Trophoblast cell (in vitro differentiated cells and primary cell): ENCODE results near the gene PNLIPRP1.

Experiments
- DNase-seq, 2 donors: peaks; one replicate each; pipeline ENCODE4 v3.0.0-alpha.2; 2016
- H2AFZ ChIP-seq: 2 replicates; pipeline ENCODE4 v1.6.1; 2013; ENCODE audit warnings: low read length, moderate library complexity, mild to moderate bottlenecking; ENCODE audit not compliant: insufficient read depth, poor library complexity
- H2AK5ac ChIP-seq: 2 replicates; pipeline ENCODE4 v1.6.1; 2013; ENCODE audit warnings: mild to moderate bottlenecking, low read length
- H2BK120ac ChIP-seq: 2 replicates; pipeline ENCODE4 v1.6.1; 2013; ENCODE audit warnings: low read length, mild to moderate bottlenecking, moderate library complexity; ENCODE audit not compliant: insufficient read depth, poor library complexity
- H2BK12ac ChIP-seq: 2 replicates; pipeline ENCODE4 v1.6.1; 2013; ENCODE audit warnings: mild to moderate bottlenecking, low read length, moderate library complexity
- H2BK5ac ChIP-seq: 2 replicates; pipeline ENCODE4 v1.6.1; 2013; ENCODE audit warnings: low read length, low read depth, moderate library complexity, mild to moderate bottlenecking; ENCODE audit not compliant: poor library complexity
- H3K14ac ChIP-seq: 2 replicates; pipeline ENCODE4 v1.6.1; 2013; ENCODE audit warnings: mild to moderate bottlenecking, low read length
- H3K18ac ChIP-seq: 2 replicates; pipeline ENCODE4 v1.6.1; 2013; ENCODE audit warnings: mild to moderate bottlenecking, low read length
- H3K23ac ChIP-seq: 2 replicates; pipeline ENCODE4 v1.6.1; 2013; ENCODE audit warnings: low read length
- H3K27ac ChIP-seq: 2 replicates; pipeline ENCODE4 v1.5.1; 2013; ENCODE audit warnings: low read depth, mild to moderate bottlenecking, inconsistent platforms, low read length, moderate library complexity
- H3K27me3 ChIP-seq: 2 replicates; pipeline ENCODE4 v1.6.1; 2013; ENCODE audit warnings: inconsistent platforms, mild to moderate bottlenecking, low read length, moderate library complexity; ENCODE audit not compliant: insufficient read depth
- H3K36me3 ChIP-seq, 2 experiments: 1 replicate in 1 of 2; 2 replicates in 1 of 2; pipeline ENCODE4 v1.6.1; 2013; ENCODE audit warnings: low read length in 2 of 2, mild to moderate bottlenecking in 2 of 2, moderate library complexity in 1 of 2; ENCODE audit not compliant: insufficient read depth in 2 of 2, control insufficient read depth in 1 of 2
- H3K4ac ChIP-seq: 2 replicates; pipeline ENCODE4 v1.6.1; 2013; ENCODE audit warnings: low read depth, mild to moderate bottlenecking, low read length, moderate library complexity
- H3K4me1 ChIP-seq, 2 experiments: 1 replicate in 1 of 2; 2 replicates in 1 of 2; pipeline ENCODE4 v1.6.1; 2013; ENCODE audit warnings: low read length in 2 of 2, mild to moderate bottlenecking in 2 of 2, moderate library complexity in 1 of 2; ENCODE audit not compliant: insufficient read depth in 2 of 2, control insufficient read depth in 1 of 2
- H3K4me2 ChIP-seq: 2 replicates; pipeline ENCODE4 v1.6.1; 2013; ENCODE audit warnings: inconsistent platforms, mild to moderate bottlenecking, low read length, moderate library complexity
- H3K4me3 ChIP-seq: 2 replicates; pipeline ENCODE4 v1.5.1; 2013; ENCODE audit warnings: mild to moderate bottlenecking, low read depth, low read length, inconsistent platforms
- H3K79me1 ChIP-seq: one replicate; pipeline ENCODE4 v1.6.1; 2013; ENCODE audit warnings: low read length
- H3K79me2 ChIP-seq: 2 replicates; pipeline ENCODE4 v1.6.1; 2013; ENCODE audit warnings: low read length, mild to moderate bottlenecking; ENCODE audit not compliant: control insufficient read depth, insufficient read depth, poor library complexity
- H3K9ac ChIP-seq: 2 replicates; pipeline ENCODE4 v1.6.1; 2013; ENCODE audit warnings: mild to moderate bottlenecking, low read length
- H3K9me3 ChIP-seq: 2 replicates; pipeline ENCODE4 v1.6.1; 2013; ENCODE audit warnings: low read depth, mild to moderate bottlenecking, control low read depth, inconsistent platforms, low read length; ENCODE audit not compliant: insufficient read depth
- H4K12ac ChIP-seq: 2 replicates; pipeline ENCODE4 v1.6.1; 2013; ENCODE audit warnings: low read depth, mild to moderate bottlenecking, low read length, moderate library complexity
- H4K8ac ChIP-seq: 2 replicates; pipeline ENCODE4 v1.6.1; 2013; ENCODE audit warnings: low read depth, mild to moderate bottlenecking, low read length, moderate library complexity
- H4K91ac ChIP-seq: one replicate; pipeline ENCODE4 v1.6.1; 2013; ENCODE audit warnings: low read depth, mild to moderate bottlenecking, low read length, moderate library complexity
- WGBS: extraction: QIAGEN DNeasy Blood & Tissue Kit; methylation state at CpG from one replicate; pipeline ENCODE4 v1.1.7; 2013; ENCODE audit warnings: missing lambda C conversion rate; ENCODE audit not compliant: insufficient read length, insufficient coverage; ENCODE audit errors: extremely low coverage; 5-methylcytosine and 5-hydroxymethylcytosine counted together

PNLIPRP1 gene

DNA sequence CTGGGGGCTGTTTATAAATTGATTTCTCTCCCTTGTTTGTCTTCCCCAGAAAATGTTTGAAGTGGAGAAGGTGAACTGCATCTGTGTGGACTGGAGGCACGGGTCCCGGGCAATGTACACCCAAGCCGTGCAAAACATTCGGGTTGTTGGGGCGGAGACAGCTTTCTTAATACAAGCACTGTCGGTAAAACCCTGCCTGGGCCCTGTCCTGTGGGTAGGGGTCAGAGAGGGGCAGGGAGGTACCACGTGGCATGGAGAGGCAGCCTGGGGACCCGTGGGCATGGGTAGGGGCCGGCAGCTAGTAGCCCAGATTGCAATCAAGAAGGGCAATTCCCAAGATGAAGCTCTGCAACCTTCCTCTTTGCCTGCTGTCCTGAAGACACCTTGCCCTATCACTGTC is 36.1 kb downstream of the PNLIPRP1 start:
- Histone ChIP-seq H3K23ac (no peak overlapping the region), H4K8ac (no peak overlapping the region), H2BK12ac (no peak overlapping the region), H3K27me3 (no peaks in the 10 kb centered on the region), H2BK120ac (no peak overlapping the region), H3K36me3 (no peaks in the 10 kb centered on the region), H3K4me1 (peaks cover 0 to 3% of the 10 kb centered on the region in 2 experiments), H4K91ac (no peak overlapping the region), H2BK5ac (no peak overlapping the region), H3K79me2 (no peaks in the 10 kb centered on the region), H3K9me3 (no peaks in the 10 kb centered on the region), H3K4me3 (no peak overlapping the region), H3K4me2 (no peak overlapping the region), H3K79me1 (no peaks in the 10 kb centered on the region), H3K14ac (no peak overlapping the region), H3K9ac (no peak overlapping the region), H4K12ac (no peak overlapping the region), H2AK5ac (no peak overlapping the region), H3K18ac (no peak overlapping the region), H3K27ac (no peak overlapping the region), H3K4ac (no peak overlapping the region), H2AFZ (no peak overlapping the region)
- WGBS: no CpG with 5 or more reads among the region's 9 CpGs
- DNase-seq: no peak

DNA sequence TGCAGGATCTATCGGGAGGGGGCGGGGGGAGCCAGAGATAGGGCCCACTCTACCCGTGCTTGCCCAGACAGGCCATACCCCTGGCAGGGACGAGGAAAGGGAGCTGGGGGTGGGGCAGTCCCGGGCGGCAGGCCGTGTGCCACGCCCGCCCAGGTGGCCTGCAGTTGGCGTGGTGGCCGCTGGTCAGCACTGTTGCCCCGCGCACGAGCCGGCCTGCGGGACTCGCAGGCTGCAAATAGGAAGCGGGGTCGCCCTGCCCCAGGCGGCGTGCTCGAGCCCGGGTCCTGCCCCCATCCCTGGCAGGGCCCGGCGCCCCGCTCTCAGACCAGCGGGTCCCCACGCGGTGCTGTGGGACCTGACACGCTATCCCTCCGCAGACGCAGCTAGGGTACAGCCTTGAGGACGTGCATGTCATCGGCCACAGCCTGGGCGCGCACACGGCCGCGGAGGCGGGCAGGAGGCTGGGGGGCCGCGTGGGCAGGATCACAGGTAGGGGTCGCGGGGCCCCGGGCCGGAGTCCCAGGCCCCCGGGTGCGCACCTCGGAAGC is 36.7 kb downstream of the PNLIPRP1 start:
- Histone ChIP-seq H3K4me3 (peak overlapping the region; percentile 55), H3K18ac (no peak overlapping the region), H3K4me1 (peaks cover 0 to 3% of the 10 kb centered on the region in 2 experiments), H4K12ac (no peak overlapping the region), H3K36me3 (no peaks in the 10 kb centered on the region), H3K79me2 (no peaks in the 10 kb centered on the region), H3K27ac (no peak overlapping the region), H3K27me3 (no peaks in the 10 kb centered on the region), H2BK12ac (no peak overlapping the region), H3K9me3 (no peaks in the 10 kb centered on the region), H2BK5ac (no peak overlapping the region), H4K91ac (no peak overlapping the region), H3K23ac (no peak overlapping the region), H3K4ac (no peak overlapping the region), H3K4me2 (peak overlapping the region; percentile 84), H3K9ac (no peak overlapping the region), H2AFZ (peak overlapping the region; percentile 23), H2BK120ac (no peak overlapping the region), H4K8ac (no peak overlapping the region), H3K79me1 (no peaks in the 10 kb centered on the region), H3K14ac (no peak overlapping the region), H2AK5ac (no peak overlapping the region)
- peak; percentile 9 to 50 for DNase-seq
- whole genome bisulfite sequencing: no CpG with 5 or more reads among the region's 49 CpGs

DNA sequence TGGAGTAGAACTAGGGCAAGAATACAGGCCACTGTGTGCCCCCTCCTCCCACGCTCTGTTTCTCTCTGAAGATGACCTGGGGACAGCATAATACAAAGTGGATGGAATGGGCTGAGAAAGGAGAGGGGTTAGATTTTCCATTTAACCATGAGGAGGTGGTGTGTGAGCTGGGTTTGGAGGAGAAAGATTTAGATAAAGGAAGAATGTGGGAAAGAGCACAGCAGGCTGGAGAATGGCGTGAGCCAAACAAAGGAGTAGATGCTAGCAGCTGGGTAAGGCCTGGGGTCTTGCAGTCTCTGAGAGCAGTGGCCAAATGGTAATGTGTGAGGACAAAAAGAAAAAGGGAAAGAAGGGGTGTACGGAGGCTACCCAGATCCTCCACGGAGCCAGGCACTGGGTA is 38.6 kb downstream of the PNLIPRP1 start:
- no peak overlapping the region for H3K18ac ChIP-seq
- H3K27ac ChIP-seq: no peak overlapping the region
- no peak overlapping the region for H4K12ac ChIP-seq
- no peak overlapping the region for H3K23ac ChIP-seq
- no peak overlapping the region for H3K4me2 ChIP-seq
- H2AK5ac ChIP-seq: no peak overlapping the region
- H3K14ac ChIP-seq: no peak overlapping the region
- WGBS: no CpG with 5 or more reads among the region's 4 CpGs
- H4K8ac ChIP-seq: no peak overlapping the region
- H3K9ac ChIP-seq: no peak overlapping the region
- H4K91ac ChIP-seq: no peak overlapping the region
- no peak overlapping the region for H2BK5ac ChIP-seq
- no peaks in the 10 kb centered on the region for H3K79me1 ChIP-seq
- DNase-seq: no peak
- peaks cover 0 to 3% of the 10 kb centered on the region in 2 experiments for H3K4me1 ChIP-seq
- no peaks in the 10 kb centered on the region for H3K9me3 ChIP-seq
- no peaks in the 10 kb centered on the region for H3K79me2 ChIP-seq
- H2AFZ ChIP-seq: no peak overlapping the region
- no peak overlapping the region for H2BK120ac ChIP-seq
- no peak overlapping the region for H3K4me3 ChIP-seq
- H3K27me3 ChIP-seq: no peaks in the 10 kb centered on the region
- H3K36me3 ChIP-seq: no peaks in the 10 kb centered on the region
- H3K4ac ChIP-seq: no peak overlapping the region
- H2BK12ac ChIP-seq: no peak overlapping the region

DNA sequence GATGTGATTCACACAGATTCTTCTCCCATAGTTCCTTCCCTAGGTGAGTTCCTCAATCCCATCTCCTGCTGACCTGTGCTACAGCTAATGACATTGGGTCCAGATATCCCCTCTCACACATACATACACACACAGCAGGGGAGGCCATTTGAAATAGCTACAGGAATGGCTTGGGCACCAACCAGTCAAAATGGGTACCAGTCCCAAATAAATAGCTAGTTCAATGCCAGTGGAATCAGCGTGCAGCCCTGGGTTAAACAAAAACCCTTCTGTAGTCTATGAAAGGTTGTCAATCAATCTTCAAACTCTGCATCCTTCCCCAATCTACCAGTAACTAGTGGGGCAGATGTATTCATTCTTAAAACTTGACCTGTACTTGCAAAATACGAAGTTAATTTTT is 39.3 kb downstream of the PNLIPRP1 start:
- H2BK120ac ChIP-seq: no peak overlapping the region

More for the DNA sequence above, 39.3 kb downstream of the PNLIPRP1 start:
- H4K12ac ChIP-seq: no peak overlapping the region
- H3K23ac ChIP-seq: no peak overlapping the region
- H3K9me3 ChIP-seq: no peaks in the 10 kb centered on the region
- no peak overlapping the region for H3K4me3 ChIP-seq
- H3K4me2 ChIP-seq: no peak overlapping the region
- no peaks in the 10 kb centered on the region for H3K79me2 ChIP-seq
- no peak for DNase-seq
- no peak overlapping the region for H4K91ac ChIP-seq
- no peak overlapping the region for H3K14ac ChIP-seq
- no peaks in the 10 kb centered on the region for H3K79me1 ChIP-seq
- H2AFZ ChIP-seq: no peak overlapping the region
- no peak overlapping the region for H4K8ac ChIP-seq
- no peak overlapping the region for H3K27ac ChIP-seq
- no peak overlapping the region for H2AK5ac ChIP-seq
- no peak overlapping the region for H2BK5ac ChIP-seq
- no peak overlapping the region for H3K9ac ChIP-seq
- no peak overlapping the region for H2BK12ac ChIP-seq
- no peaks in the 10 kb centered on the region for H3K36me3 ChIP-seq
- H3K27me3 ChIP-seq: no peaks in the 10 kb centered on the region
- no peak overlapping the region for H3K18ac ChIP-seq
- H3K4me1 ChIP-seq: peaks cover 0 to 3% of the 10 kb centered on the region in 2 experiments
- H3K4ac ChIP-seq: no peak overlapping the region
- WGBS: no CpG with 5 or more reads among the region's 2 CpGs
